GM11168 (cell line): Measurements from ENCODE around the gene THSD8.
"Not testable (repeated sequence)": the region's sequence is repeated elsewhere in the genome, so short reads cannot be mapped to it uniquely, and the experiment has no call there.

Source experiments
- in situ Hi-C: fragments of 300-500 bp; cut with MboI; formaldehyde crosslinking; loops from one replicate; pipeline ENCODE4 v1.12.0; 2022; ENCODE audit warnings: low sequenced_read_pairs; ENCODE audit not compliant: unreplicated experiment

The THSD8 gene

GRCh38 chr19:12842511-12842910 lies 40.6 kb downstream of the THSD8 start:
- in situ Hi-C loops, result no loop called here

- in situ Hi-C loops, result no loop called here
These were observed 41.5 kb downstream of the THSD8 start for GRCh38 chr19:12843328-12843727.

GRCh38 chr19:12843999-12844732 lies 42.3 kb downstream of the THSD8 start:
- in situ Hi-C loops, result no loop called here

- in situ Hi-C loops, result not testable (repeated sequence)
These were observed 44.7 kb downstream of the THSD8 start for GRCh38 chr19:12846613-12847012.

GRCh38 chr19:12847159-12848139 lies 45.6 kb downstream of the THSD8 start:
- in situ Hi-C loops, result no loop called here
